GM21367 (cell line): ENCODE data around the gene RNF130.

Source experiments
- ATAC-seq: cut with Tn5 transposase; IDR thresholded peaks from one replicate; pipeline ENCODE4 v1.9.1; 2021; ENCODE audit not compliant: unreplicated experiment

RNF130 gene

DNA sequence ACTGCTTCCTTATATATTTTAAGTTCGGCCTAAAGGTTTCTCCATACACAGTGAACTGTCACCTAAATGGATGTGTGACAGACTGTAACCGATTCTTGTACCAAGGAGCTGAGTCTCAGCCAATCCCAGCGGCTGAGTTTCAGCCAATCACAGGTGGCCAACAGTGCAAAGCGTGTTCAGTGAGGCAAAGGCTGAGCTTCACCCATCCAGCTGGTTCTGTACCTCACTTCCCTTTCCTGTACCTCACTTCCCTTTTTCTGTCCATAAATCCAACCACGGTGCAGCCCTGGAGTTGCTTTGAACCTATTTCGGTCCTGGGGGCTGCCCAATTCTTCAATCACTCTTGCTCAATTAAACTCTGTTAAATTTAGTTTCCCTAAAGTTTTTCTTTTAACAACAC is 148.1 kb downstream of the RNF130 start:
- no peak for ATAC-seq

DNA sequence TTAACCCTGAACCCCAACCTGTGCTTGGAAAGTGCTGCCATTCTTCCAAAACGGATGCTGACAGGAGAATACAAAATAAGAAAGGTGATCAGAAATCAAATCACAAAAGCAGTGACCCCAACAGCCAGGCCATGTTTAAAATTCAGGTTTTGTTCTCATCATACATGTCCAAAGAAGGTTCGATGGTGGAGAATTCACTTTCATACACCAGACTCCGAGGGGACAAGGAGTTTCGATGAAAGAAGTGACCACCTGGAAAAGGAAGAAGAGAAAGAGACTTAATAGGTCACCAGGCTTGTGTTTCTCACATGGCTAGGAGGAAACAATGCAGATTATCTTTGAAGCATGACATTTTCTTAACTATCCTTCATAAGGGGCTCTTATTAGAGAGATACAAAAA is 151.4 kb downstream of the RNF130 start:
- ATAC-seq, result no peak

DNA sequence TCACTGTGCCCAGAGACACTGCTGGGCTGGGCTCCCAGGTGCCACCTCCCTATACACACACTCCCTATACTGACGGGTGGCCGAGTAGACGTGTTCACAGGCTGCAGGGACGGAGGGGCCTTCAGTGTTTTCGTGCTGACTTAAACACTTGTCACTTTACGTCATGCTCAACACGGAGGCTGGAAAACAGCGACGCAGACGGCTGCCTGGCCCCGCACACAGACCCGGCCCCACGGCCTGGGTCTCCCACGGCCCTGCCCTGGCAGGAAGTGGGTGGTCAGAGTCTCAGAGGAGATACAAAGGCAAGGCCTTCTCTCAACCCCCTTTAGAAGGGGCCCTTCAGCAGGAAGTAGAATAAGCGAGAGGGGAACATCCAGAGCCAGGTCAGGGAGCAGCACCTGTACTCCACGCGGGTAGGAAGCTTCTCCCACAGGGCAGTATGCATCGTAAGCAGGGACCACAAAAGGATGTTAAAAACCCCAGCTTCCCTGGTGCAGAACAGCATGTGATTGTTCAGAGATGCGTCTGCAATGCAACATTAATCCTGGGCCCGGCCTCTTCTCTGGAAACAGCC is 152.0 kb downstream of the RNF130 start:
- no peak for ATAC-seq

DNA sequence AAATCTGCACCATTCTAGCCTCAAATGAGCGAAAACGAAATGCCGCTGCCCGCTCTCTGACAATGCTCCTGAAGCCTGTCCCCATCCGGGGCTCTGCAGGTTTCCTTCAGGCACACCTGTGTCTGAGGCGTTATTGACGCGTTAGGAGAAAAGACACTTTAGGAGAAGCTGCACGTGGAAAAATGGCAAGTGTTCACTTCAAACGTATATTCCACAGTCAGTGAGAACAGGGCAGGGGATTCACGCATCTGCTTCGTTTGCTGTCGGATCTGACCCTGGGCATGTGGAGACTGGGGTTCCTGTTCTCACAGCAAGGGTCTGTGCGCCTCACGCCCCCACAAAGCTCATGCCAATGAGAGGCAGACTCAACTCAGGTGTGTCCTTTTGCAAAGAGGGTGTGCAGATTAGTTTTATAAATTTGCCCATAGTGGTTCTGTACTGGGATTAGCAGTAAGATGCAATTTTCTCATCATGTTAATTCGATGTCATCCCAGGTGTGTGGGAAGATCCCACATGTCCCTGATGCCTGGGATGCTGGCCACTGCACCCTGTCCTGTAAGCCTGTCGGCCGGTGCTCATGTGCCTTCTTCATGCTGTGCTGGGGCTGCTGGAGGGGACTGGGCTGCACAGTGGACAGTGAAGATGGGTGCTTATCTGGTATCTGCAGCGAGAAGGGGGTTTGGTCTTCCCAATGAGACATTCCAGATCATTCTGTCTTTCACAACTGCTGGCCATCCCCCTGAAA is 152.6 kb downstream of the RNF130 start:
- no peak for ATAC-seq

DNA sequence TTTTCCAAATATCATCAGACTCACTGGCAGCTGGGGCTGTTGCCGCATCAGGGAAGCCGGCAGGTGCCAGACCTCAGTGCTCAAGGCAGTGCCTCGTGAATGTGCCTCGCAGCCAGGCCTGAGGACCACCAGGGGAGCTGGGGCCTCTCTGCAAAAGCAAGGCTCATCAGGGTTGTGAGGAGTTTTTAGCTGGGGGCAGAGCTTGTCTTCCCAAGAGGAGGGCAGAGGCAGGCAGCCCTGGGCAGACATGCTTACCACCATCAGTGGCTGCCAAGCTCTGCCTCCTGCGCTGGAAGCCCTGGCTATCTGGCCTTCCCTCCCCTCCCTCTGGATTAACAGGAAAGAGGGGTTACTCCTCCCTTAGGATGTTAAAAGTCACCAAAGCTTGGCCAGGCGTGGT is 155.0 kb downstream of the RNF130 start:
- no peak for ATAC-seq

DNA sequence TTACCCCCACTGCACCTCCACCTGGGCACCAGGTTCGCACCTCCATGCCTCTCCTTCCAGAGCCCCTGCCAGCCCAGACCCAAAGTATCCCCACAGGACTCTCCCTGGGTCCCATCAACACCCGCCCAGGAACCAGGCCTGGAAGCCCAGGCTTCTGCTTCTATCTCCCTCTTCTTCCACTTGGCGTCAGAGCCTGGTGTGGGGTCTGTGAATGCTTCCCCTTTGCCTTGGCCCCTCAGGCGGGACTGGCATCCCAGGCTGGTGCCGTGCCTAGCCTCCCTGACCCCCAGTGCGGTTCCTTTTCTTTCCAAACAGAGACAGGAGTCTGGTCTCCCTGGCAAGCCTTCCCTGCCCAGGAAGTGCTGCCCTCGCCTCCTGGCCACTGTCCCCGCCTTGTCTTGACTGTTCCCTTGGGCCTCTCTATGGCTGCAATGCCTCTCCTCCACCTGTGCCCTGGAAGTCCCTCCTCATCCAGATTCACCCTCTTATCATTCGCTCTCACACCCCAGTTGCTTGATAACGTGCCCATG is 156.1 kb downstream of the RNF130 start:
- ATAC-seq, result no peak

DNA sequence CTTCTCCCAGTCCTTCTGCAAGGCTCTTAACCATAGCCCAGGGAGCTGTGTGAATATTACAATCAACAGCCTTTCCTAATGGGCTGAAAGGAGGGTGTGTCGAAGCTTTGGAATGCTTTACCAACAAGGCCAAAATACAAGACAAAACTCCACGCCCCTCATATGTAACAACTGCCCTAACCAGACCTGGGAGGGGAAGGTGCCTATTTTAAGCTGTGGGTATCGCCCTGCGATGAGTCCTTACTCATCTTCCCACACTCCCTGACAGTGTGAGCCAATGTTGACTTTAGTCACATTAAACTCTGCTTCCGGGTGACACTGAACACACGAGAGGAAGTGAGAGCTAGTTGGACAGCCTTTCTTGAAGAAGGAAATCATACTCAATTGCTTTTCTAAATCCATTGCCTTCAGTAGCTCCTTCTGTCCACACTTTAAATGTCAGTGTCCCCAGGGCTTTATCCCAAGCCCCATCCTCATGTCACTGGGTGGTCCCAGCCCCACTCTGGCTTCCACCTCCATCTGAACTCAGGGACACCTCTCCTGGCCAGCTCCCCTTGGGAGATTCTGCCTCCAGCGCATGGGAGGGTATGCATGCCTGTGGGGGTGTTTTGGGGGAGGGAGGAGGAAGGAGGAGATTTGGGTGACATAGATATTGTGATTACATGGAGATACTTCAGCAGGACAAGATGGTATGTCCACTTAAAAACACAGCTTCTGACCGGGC is 157.4 kb downstream of the RNF130 start:
- no peak for ATAC-seq

DNA sequence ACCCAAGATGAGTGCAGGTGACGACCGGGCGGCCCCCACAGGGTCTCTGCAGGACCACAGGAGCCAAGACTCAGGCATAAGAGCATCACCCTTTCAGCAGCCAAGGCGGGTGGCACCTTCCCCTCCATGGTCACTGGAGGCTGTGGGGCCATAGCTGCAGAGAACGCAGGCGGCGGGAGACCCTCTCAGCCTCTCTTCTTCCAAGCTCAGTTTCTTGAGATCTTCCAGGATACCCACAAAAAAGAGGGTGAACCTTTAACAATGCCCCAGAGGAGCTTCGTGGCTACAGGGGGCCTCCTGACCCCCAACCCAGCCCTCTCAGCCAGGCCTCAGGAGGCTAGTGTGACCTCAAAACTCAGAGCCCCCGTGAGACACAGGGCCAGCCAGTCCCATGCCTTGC is 158.1 kb downstream of the RNF130 start:
- ATAC-seq, result no peak

DNA sequence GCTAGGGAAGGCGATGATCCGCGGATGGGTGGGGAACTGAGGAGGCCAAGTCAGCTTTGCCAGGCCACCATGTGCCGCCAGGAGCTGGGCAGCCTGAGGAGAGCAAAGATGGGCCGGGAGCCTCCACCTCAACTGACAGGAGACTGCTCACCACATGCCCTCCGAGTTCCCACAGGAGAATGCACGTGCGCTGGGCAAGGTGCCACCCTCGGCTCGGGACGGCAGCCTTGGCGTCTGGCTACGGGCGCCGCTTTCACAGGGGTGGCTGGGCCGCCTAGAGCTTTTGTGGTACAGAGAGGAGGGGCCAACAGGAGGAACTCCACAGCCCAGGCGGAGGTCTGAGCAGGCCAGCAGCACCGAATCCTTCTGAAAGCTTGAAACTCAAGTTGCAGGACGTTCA is 158.6 kb downstream of the RNF130 start:
- no peak for ATAC-seq

DNA sequence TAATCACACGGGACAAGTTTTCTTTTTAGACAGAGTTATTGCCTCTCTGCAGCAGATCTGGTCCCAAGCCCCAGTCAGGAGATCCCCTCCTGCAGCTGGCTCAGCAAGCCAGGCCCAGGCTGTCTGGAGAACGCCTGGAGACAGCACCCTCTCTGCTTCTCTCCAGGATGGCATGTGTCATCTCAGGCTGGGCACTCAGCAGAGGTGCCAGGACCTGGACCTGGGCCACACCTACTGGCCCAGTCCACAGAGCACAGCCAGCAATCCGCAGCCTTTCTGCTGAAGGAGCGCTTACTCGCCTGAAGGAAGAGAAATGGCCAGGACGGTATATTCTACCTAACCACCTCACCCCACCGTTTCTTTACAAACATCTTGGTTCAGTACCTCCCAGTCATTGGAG is 159.2 kb downstream of the RNF130 start:
- no peak for ATAC-seq

DNA sequence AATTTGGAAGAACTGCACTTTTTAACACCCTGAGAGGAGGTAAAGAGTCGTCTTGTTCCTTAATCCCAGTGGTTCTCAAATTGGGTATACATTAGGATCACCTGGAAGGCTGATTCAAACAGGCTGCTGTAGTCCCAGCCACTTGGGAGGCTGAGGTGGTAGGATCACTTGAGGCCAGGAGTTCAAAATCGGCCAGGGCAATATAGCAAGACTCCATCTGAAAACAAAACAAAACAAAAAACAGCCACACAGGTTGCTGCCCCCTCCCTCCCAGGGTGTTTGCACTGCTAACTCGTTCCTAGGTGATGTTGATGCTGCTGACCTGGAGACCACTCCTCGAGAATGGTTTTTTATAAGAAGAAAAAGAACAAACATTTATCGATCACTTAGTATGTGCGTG is 162.3 kb downstream of the RNF130 start:
- ATAC-seq, result no peak

DNA sequence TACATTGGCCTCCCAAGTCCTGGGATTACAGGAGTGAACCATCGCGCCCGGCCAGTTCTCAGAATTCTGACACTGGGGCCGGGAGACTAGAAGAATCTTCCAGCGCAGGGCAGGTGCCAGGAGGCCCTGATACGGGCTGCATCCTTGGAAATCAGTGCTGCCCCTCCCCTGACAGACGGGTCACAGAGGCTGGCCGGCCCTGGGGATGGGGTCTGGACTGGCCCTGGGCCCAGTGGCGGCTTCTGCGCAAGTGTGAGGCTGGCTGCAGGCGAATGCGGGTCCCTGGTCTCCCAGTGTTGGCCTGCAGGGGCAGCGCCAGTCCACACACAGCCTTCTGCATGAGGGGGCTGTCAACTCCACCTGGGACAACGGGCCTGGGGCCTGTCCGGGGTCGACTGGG is 163.0 kb downstream of the RNF130 start:
- ATAC-seq, result no peak

DNA sequence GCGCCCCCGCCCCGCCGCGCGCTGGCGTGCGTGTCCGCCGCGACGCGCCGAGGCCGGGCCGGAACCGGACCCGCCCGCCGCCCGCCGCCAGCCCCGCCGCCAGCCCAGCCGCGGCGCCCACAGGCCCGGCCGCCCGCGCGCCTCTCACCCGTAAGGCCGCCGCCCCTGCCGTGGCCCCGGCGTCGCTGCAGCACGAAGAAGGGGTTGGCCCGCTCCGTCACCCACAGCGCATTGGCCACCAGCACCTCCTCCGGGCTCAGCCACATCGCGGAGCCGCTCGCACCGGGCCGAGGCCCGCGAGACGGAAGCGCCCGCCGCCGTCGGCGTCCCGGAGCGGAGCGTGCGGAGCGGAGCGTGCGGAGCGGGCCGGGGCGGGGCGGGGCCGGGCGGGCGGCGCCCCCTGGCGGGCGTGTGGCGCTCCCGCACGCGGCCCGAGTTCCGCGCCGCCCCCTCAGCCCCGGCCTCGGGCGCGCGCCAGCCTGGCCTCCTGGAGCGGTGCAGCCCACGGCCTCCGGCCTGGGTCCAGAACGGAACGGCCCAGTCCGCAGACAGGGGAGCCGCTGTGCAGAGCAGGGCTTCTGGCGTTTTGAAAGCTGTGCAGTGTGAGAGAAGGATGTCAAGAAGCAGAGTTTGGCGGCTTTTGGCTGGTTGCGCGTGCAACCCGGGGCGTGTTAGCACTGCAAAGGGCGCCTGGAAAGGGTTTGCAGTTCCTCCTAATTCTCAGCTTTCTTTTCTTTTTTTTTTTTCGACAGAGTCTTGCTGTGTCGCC is 163.8 kb downstream of the RNF130 start, which contains the start of gene TBC1D9B:
Gene TBC1D9B, minus strand, starts transcription at position 342 of the 769 bp plus-strand sequence. Its CDS starts 76 bp downstream, at position 266.
- ATAC-seq, result peak; percentile 82

DNA sequence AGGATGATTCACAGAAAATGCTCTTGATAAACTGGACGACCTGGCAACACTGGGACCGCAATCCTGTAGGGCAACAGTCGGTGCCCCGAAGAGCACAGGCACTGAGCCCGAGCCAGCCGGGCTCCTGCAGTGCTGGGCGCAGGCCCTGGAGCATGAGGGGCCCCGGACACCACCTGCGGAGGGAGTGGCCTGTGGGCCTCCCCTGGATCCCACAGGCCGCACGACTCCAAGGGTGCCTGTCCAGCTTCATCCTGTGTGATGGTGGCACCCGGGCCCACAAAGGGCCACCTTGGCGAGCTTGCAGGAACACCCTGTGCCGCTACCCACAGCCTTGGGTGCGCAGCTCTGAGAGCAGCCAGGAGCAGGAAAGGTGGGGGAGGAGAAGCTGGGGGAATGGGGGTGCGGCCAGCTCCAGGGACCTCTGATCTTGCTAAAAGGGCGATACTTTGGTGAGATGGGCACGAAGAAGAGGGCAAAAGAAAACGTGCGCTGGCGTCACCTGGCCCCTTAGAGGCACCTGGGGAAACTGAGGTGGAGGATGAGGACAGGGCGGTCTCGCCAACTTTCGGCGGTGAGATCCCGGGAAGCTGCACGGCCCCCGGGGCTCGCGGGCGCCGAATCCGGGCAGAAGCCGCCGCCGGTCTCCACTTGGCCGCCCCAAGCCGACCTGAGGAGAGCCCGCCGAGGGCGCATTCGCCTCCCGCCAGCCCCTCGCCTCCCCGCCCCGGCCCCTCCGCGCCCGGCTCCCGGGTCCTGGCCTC is 164.6 kb downstream of the RNF130 start:
- ATAC-seq, result no peak

DNA sequence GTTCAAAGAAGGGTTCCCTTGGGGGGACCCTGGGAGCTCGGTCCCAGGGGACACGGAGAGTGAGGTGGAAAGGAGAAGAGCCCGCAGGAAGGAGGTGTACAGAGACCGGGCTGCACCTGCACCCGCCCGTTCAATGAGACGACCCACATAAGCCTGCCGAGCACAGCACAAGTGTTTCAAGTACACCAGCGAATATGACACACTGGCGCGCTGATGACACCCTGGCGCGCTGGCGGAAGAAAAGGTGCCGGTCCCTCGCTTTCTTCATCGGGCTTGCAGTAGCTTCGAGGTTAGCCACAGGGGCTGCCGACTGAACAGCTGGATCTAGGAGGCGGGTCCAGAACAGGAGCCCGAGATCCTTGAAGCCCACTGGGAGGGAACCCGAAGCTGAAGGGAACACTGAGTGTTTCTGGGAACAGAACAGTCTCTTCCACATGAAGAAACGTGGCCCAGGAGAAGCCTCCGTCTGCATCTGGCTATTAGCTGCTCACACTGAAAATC is 165.2 kb downstream of the RNF130 start:
- ATAC-seq, result no peak

DNA sequence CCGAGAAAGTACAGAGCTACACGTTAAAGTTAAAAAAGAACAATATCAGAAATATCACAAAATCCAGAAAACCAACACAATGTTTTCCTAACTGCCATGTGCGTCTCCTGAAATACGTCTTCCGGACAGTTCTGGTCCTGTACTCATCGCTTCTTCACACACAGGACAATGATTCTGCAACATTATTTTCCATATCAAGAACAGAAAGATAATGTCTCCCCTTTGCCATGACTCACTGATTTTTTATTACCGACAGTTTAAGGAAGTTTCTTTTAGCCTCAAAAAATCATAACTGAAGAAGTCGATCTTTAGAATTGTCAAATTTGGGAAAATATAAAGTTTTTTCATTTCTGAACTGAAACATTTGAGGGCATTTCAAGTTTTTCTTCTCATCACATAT is 166.4 kb downstream of the RNF130 start:
- ATAC-seq, result no peak
